Neural cell (in vitro differentiated cells): Measurements from ENCODE around the gene SLC2A1. TPM values are rescaled to one million over a fixed set of nuclear protein-coding genes. Genes with fewer than 3 reads are reported as not detected.

Source experiments
- H2AFZ ChIP-seq: fragments of 200-600, 300-800 bp; sonication (generic), shearing (Covaris generic); 2 replicates; pipeline ENCODE4 v1.6.0; 2014; ENCODE audit warnings: low read depth, mild to moderate bottlenecking, antibody characterized with exemption, low read length, moderate library complexity
- H3F3A ChIP-seq: fragments of 200-600 bp; shearing (Covaris generic); 2 replicates; pipeline ENCODE4 v1.6.1; 2016; ENCODE audit warnings: mild to moderate bottlenecking, moderate library complexity, mixed read lengths, antibody characterized with exemption, low read length; ENCODE audit not compliant: insufficient read depth, poor library complexity, severe bottlenecking
- H3K27ac ChIP-seq: fragments of 200-600, 300-800 bp; sonication (generic), shearing (Covaris generic); 2 replicates; pipeline ENCODE4 v1.5.1; 2014; ENCODE audit warnings: mild to moderate bottlenecking, low read length, moderate library complexity
- H3K27me3 ChIP-seq: fragments of 300-800, 200-600 bp; sonication (generic), shearing (Covaris generic); 2 replicates; pipeline ENCODE4 v1.6.0; 2014; ENCODE audit warnings: mild to moderate bottlenecking, low read depth, low read length, moderate library complexity; ENCODE audit not compliant: insufficient read depth
- H3K36me3 ChIP-seq: fragments of 300-800, 200-600 bp; sonication (generic), shearing (Covaris generic); 2 replicates; pipeline ENCODE4 v1.5.1; 2014; ENCODE audit warnings: mild to moderate bottlenecking, antibody characterized with exemption, low read length, moderate library complexity; ENCODE audit not compliant: insufficient read depth
- H3K4me2 ChIP-seq: fragments of 300-800, 200-600 bp; sonication (generic), shearing (Covaris generic); 2 replicates; pipeline ENCODE4 v1.6.0; 2014; ENCODE audit warnings: mild to moderate bottlenecking, low read length
- H3K4me3 ChIP-seq: fragments of 300-800, 200-600 bp; sonication (generic), shearing (Covaris generic); 2 replicates; pipeline ENCODE4 v1.5.1; 2014; ENCODE audit warnings: mild to moderate bottlenecking, low read length, moderate library complexity
- H3K79me2 ChIP-seq: fragments of 200-600 bp; shearing (Covaris generic); replicated peaks from 2 replicates; pipeline ENCODE4 v1.6.0; 2014; ENCODE audit warnings: mild to moderate bottlenecking, low read length, moderate library complexity; ENCODE audit not compliant: insufficient read depth
- H3K9ac ChIP-seq: fragments of 300-800, 200-600 bp; sonication (generic), shearing (Covaris generic); 2 replicates; pipeline ENCODE4 v1.6.1; 2016; ENCODE audit warnings: mild to moderate bottlenecking, low read length, mixed read lengths
- H3K9me2 ChIP-seq: fragments of 200-600 bp; shearing (Covaris generic); 2 replicates; pipeline ENCODE4 v1.6.1; 2016; ENCODE audit warnings: mild to moderate bottlenecking, low read length, mixed read lengths; ENCODE audit not compliant: insufficient read depth
- H3K9me3 ChIP-seq: fragments of 200-600, 300-800 bp; sonication (generic), shearing (Covaris generic); 2 replicates; pipeline ENCODE4 v1.6.1; 2016; ENCODE audit warnings: mild to moderate bottlenecking, mixed run types, low read length, moderate library complexity, mixed read lengths
- H4K20me1 ChIP-seq: fragments of 200-600 bp; shearing (Covaris generic); 2 replicates; pipeline ENCODE4 v1.6.1; 2016; ENCODE audit warnings: mild to moderate bottlenecking, mixed run types; ENCODE audit not compliant: insufficient read depth
- EP300 ChIP-seq: fragments of 450-650 bp; conservative IDR thresholded peaks from 2 replicates; pipeline ENCODE4 v1.6.1; 2014; ENCODE audit warnings: antibody characterized with exemption, mild to moderate bottlenecking, moderate library complexity; ENCODE audit not compliant: poor library complexity, severe bottlenecking
- MXI1 ChIP-seq: fragments of 450-650 bp; conservative IDR thresholded peaks from 2 replicates; pipeline ENCODE4 v1.6.1; 2014; ENCODE audit warnings: antibody characterized with exemption, mild to moderate bottlenecking; ENCODE audit not compliant: poor library complexity, severe bottlenecking
- RAD21 ChIP-seq: fragments of 450-650 bp; conservative IDR thresholded peaks from 2 replicates; pipeline ENCODE4 v1.6.1; 2014; ENCODE audit warnings: antibody characterized with exemption, mild to moderate bottlenecking, moderate library complexity
- SMC3 ChIP-seq: fragments of 450-650 bp; conservative IDR thresholded peaks from 2 replicates; pipeline ENCODE4 v1.6.1; 2014; ENCODE audit warnings: antibody characterized with exemption, mild to moderate bottlenecking, moderate library complexity; ENCODE audit not compliant: poor library complexity
- TAF1 ChIP-seq: IDR thresholded peaks from 2 replicates; pipeline ENCODE4 v1.6.1; 2012; ENCODE audit warnings: low read depth
- polyA plus RNA-seq: library from polyadenylated mRNA; depleted of rRNA; stranded (reverse); fragments of >200 nt; gene quantifications from 2 replicates; pipeline ENCODE4 v1.2.3, GENCODE V29; 2014
- TF ChIP-seq, protein P1 (sequence below): IDR thresholded peaks from 2 replicates; pipeline ENCODE4 v1.6.1; 2012; ENCODE audit warnings: borderline replicate concordance
- TF ChIP-seq, protein P2 (sequence below): fragments of 450-650 bp; IDR thresholded peaks from 2 replicates; pipeline ENCODE4 v1.5.1; 2014; ENCODE audit warnings: antibody characterized with exemption, mild to moderate bottlenecking, moderate library complexity; ENCODE audit not compliant: poor library complexity, severe bottlenecking

SLC2A1 gene
- polyA plus RNA-seq, 1 donor from 2014 or later = 39.4 TPM

DNA sequence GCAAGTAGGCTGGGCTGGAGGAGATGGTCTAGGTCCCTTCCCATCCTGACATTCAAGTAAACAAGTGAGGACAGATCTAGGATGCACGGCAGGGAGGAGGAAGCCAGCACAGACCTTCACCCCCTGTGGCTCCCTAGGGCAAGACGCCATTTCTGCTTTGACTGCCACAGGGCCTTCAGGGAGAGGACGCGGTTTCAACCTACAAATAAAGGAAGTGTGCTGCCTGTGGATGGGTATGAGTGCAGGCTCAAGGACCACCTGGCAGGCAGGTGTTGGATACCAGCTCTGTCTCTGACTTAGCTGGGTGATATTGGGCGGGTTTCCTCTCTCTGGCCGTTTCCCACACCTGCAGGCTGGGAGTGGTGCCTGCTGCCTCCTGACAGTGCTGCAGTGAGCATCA lies 16.2 kb downstream of the SLC2A1 start:
- H3K4me2 ChIP-seq = no peak overlapping the region
- H3F3A ChIP-seq = no peaks in the 10 kb centered on the region
- H3K27me3 ChIP-seq = no peaks in the 10 kb centered on the region
- H3K27ac ChIP-seq = no peak overlapping the region
- H3K9ac ChIP-seq = no peak overlapping the region
- no peaks in the 10 kb centered on the region for H3K9me3 ChIP-seq
- H3K9me2 ChIP-seq = no peaks in the 10 kb centered on the region
- H3K4me3 ChIP-seq = no peak overlapping the region
- H3K79me2 ChIP-seq = peaks cover 20% of the 10 kb centered on the region
- H4K20me1 ChIP-seq = no peaks in the 10 kb centered on the region
- no peak for TF ChIP-seq TAF1
- TF ChIP-seq SMC3 = no peak
- TF ChIP-seq RAD21 = no peak
- no peak for TF ChIP-seq EP300
- TF ChIP-seq, protein P1, sequence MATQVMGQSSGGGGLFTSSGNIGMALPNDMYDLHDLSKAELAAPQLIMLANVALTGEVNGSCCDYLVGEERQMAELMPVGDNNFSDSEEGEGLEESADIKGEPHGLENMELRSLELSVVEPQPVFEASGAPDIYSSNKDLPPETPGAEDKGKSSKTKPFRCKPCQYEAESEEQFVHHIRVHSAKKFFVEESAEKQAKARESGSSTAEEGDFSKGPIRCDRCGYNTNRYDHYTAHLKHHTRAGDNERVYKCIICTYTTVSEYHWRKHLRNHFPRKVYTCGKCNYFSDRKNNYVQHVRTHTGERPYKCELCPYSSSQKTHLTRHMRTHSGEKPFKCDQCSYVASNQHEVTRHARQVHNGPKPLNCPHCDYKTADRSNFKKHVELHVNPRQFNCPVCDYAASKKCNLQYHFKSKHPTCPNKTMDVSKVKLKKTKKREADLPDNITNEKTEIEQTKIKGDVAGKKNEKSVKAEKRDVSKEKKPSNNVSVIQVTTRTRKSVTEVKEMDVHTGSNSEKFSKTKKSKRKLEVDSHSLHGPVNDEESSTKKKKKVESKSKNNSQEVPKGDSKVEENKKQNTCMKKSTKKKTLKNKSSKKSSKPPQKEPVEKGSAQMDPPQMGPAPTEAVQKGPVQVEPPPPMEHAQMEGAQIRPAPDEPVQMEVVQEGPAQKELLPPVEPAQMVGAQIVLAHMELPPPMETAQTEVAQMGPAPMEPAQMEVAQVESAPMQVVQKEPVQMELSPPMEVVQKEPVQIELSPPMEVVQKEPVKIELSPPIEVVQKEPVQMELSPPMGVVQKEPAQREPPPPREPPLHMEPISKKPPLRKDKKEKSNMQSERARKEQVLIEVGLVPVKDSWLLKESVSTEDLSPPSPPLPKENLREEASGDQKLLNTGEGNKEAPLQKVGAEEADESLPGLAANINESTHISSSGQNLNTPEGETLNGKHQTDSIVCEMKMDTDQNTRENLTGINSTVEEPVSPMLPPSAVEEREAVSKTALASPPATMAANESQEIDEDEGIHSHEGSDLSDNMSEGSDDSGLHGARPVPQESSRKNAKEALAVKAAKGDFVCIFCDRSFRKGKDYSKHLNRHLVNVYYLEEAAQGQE = no peak
- TF ChIP-seq, protein P2, sequence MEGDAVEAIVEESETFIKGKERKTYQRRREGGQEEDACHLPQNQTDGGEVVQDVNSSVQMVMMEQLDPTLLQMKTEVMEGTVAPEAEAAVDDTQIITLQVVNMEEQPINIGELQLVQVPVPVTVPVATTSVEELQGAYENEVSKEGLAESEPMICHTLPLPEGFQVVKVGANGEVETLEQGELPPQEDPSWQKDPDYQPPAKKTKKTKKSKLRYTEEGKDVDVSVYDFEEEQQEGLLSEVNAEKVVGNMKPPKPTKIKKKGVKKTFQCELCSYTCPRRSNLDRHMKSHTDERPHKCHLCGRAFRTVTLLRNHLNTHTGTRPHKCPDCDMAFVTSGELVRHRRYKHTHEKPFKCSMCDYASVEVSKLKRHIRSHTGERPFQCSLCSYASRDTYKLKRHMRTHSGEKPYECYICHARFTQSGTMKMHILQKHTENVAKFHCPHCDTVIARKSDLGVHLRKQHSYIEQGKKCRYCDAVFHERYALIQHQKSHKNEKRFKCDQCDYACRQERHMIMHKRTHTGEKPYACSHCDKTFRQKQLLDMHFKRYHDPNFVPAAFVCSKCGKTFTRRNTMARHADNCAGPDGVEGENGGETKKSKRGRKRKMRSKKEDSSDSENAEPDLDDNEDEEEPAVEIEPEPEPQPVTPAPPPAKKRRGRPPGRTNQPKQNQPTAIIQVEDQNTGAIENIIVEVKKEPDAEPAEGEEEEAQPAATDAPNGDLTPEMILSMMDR = no peak
- no peak overlapping the region for H2AFZ ChIP-seq
- H3K36me3 ChIP-seq = peaks cover 7% of the 10 kb centered on the region

- no peak overlapping the region for H3K27ac ChIP-seq
- H2AFZ ChIP-seq = no peak overlapping the region
- no peak overlapping the region for H3K4me3 ChIP-seq
- no peaks in the 10 kb centered on the region for H3K9me2 ChIP-seq
- H3F3A ChIP-seq = no peaks in the 10 kb centered on the region
- no peak overlapping the region for H3K9ac ChIP-seq
- H3K4me2 ChIP-seq = no peak overlapping the region
- peaks cover 7% of the 10 kb centered on the region for H3K36me3 ChIP-seq
- H3K79me2 ChIP-seq = peaks cover 14% of the 10 kb centered on the region
- H3K27me3 ChIP-seq = no peaks in the 10 kb centered on the region
- no peaks in the 10 kb centered on the region for H4K20me1 ChIP-seq
- no peak for TF ChIP-seq MXI1
- H3K9me3 ChIP-seq = no peaks in the 10 kb centered on the region
Observed at GRCh38 chr1:42941640-42942330, 16.9 kb downstream of the SLC2A1 start.

GRCh38 chr1:42940851-42941639 lies 17.6 kb downstream of the SLC2A1 start:
- Histone ChIP-seq H3K79me2 (peaks cover 10% of the 10 kb centered on the region), H3K9me3 (no peaks in the 10 kb centered on the region), H3K9me2 (no peaks in the 10 kb centered on the region), H3K4me2 (no peak overlapping the region), H3K27ac (no peak overlapping the region), H4K20me1 (no peaks in the 10 kb centered on the region), H3K4me3 (no peak overlapping the region), H3F3A (no peaks in the 10 kb centered on the region), H2AFZ (no peak overlapping the region), H3K36me3 (peaks cover 7% of the 10 kb centered on the region), H3K27me3 (no peaks in the 10 kb centered on the region), H3K9ac (no peak overlapping the region)
- TF ChIP-seq SMC3 (no peak), EP300 (no peak)
